ENCODE results near the gene PDE6A. TPM values are rescaled to one million over a fixed set of nuclear protein-coding genes. Genes with fewer than 3 reads are reported as not detected.

The PDE6A gene
- total and polyA plus RNA-seq, 9 donors = 0.05 to 0.68 (median 0.15) TPM

DNA sequence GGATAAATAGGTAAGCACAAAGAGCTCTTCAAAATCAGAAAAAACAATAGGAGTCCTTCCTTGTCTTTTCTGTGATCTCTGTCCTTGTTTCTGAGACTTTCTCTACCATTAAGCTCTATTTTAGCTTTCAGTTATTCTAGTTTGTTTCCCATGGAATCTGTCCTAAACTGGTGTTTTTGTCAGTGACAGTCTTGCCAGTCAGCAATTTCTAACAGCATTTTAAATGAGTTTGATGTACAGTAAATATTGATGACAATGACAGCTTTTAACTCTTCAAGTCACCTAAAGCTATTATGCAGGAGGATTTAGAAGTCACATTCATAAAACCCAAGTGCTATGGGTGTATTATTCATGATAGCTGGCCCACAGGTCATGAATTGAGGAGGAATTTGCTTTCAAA lies 37.9 kb upstream of the PDE6A start:
- no peak overlapping the region for H3K4me3 ChIP-seq
- H3K9me3 ChIP-seq = no peaks in the 10 kb centered on the region
- no peaks in the 10 kb centered on the region for H3K27me3 ChIP-seq
- no peaks in the 10 kb centered on the region for H3K36me3 ChIP-seq
- TF ChIP-seq EP300 (IDR thresholded peaks at IDR 0.05) (no peak), POLR2A (IDR thresholded peaks at IDR 0.05) (no peak)
- TF ChIP-seq, protein P1, sequence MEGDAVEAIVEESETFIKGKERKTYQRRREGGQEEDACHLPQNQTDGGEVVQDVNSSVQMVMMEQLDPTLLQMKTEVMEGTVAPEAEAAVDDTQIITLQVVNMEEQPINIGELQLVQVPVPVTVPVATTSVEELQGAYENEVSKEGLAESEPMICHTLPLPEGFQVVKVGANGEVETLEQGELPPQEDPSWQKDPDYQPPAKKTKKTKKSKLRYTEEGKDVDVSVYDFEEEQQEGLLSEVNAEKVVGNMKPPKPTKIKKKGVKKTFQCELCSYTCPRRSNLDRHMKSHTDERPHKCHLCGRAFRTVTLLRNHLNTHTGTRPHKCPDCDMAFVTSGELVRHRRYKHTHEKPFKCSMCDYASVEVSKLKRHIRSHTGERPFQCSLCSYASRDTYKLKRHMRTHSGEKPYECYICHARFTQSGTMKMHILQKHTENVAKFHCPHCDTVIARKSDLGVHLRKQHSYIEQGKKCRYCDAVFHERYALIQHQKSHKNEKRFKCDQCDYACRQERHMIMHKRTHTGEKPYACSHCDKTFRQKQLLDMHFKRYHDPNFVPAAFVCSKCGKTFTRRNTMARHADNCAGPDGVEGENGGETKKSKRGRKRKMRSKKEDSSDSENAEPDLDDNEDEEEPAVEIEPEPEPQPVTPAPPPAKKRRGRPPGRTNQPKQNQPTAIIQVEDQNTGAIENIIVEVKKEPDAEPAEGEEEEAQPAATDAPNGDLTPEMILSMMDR (IDR thresholded peaks at IDR 0.05) = no peak
- DNase-seq = no peak
- intact Hi-C loops (cut with DNase I) = no loop called here
- H3K4me1 ChIP-seq (ENCODE audit: insufficient read depth) = no peaks in the 10 kb centered on the region
- H3K27ac ChIP-seq = no peak overlapping the region

DNA sequence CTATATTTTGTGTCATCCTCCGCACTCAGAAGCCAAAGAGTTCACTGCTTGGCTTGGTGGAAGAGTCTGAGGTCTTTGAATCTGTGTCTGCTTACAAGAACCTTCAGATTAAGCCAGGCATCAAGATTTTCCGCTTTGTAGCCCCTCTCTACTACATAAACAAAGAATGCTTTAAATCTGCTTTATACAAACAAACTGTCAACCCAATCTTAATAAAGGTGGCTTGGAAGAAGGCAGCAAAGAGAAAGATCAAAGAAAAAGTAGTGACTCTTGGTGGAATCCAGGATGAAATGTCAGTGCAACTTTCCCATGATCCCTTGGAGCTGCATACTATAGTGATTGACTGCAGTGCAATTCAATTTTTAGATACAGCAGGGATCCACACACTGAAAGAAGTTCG lies 36.6 kb upstream of the PDE6A start:
- intact Hi-C loops (cut with DNase I) = no loop called here
- TF ChIP-seq, protein P1 (IDR thresholded peaks at IDR 0.05) = no peak
- TF ChIP-seq POLR2A (IDR thresholded peaks at IDR 0.05) (no peak), EP300 (IDR thresholded peaks at IDR 0.05) (no peak)

DNA sequence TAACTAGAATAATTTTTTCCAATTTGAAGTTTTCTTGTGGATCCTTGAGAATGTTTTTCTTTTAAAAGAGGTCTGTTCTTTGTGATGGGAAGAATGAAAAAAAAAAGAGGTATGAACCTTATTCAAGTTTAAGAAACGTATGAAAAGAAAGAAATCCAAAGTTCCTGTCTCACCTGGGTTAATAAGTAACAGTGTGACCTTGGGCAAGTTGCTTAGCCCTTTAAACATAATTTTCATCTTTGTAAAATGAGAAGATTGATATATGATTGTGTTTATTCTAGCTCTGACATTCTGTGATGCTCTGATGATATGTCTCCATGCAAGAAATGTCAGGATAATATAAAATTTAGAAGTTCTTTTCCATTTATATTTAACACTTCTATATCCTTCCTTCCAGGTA lies 35.3 kb upstream of the PDE6A start:
- Histone ChIP-seq H3K27ac (no peak overlapping the region), H3K4me1 (ENCODE audit: insufficient read depth) (no peaks in the 10 kb centered on the region), H3K27me3 (no peaks in the 10 kb centered on the region), H3K9me3 (no peaks in the 10 kb centered on the region), H3K36me3 (no peaks in the 10 kb centered on the region), H3K4me3 (no peak overlapping the region)
- intact Hi-C loops (cut with DNase I) = loop anchor here in 1 of 4 donors (10.0 kb wide), 1 partner anchor 335 kb away; no protein-coding TSS in a partner anchor
- no peak for TF ChIP-seq POLR2A (IDR thresholded peaks at IDR 0.05)
- no peak for TF ChIP-seq EP300 (IDR thresholded peaks at IDR 0.05)
- TF ChIP-seq, protein P1 (IDR thresholded peaks at IDR 0.05) = no peak
- DNase-seq = no peak
- WGBS, 3 donors = 79 to 93% (median 90%) methylated on average over 1 of the region's 1 CpG

More for the DNA sequence above, 36.6 kb upstream of the PDE6A start:
- Histone ChIP-seq H3K4me3 (no peak overlapping the region), H3K9me3 (no peaks in the 10 kb centered on the region), H3K27ac (no peak overlapping the region), H3K36me3 (no peaks in the 10 kb centered on the region), H3K27me3 (no peaks in the 10 kb centered on the region), H3K4me1 (ENCODE audit: insufficient read depth) (no peaks in the 10 kb centered on the region)
- no peak for DNase-seq
- 88 to 89% (median 89%) methylated on average over 3 of the region's 3 CpGs for WGBS, 3 donors

DNA sequence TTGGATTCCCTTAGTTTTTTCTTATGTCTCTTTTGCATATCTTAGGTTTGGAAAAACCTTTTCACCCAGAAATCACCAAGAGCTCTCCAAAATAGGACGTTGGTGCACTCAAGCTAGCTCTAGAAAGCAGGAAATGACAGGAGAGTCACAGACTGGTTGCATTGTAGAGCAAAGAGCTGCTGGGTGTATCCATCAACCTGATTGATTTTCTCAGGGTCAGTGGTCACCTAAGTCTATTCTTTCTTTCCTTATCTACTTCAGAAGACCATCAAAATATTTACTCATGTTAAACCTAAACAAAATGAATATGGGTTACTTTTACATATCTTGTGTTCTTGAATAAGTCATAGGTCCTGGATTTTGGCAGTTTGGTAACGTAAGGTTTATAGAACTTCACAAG lies 30.8 kb upstream of the PDE6A start:
- intact Hi-C loops (cut with DNase I) = loop anchor here in 1 of 4 donors (10.0 kb wide), 1 partner anchor 331 kb away; no protein-coding TSS in a partner anchor
- Histone ChIP-seq H3K36me3 (no peaks in the 10 kb centered on the region), H3K27me3 (no peaks in the 10 kb centered on the region), H3K4me1 (ENCODE audit: insufficient read depth) (no peaks in the 10 kb centered on the region), H3K27ac (no peak overlapping the region), H3K4me3 (no peak overlapping the region), H3K9me3 (no peaks in the 10 kb centered on the region)
- TF ChIP-seq EP300 (IDR thresholded peaks at IDR 0.05) = no peak
- TF ChIP-seq, protein P1 (IDR thresholded peaks at IDR 0.05) = no peak
- TF ChIP-seq POLR2A (IDR thresholded peaks at IDR 0.05) = no peak
- no peak for DNase-seq
- 37 to 55% (median 52%) methylated on average over 2 of the region's 2 CpGs for WGBS, 3 donors

All from ovary (tissue), 9 donors.